B cell (primary cell): ENCODE results near the gene ZFX. TPM values are rescaled to one million over a fixed set of nuclear protein-coding genes. Genes with fewer than 3 reads are reported as not detected.

Experiments
- ATAC-seq: fragments of 200-7000 bp; cut with Tn5 transposase; one replicate; pipeline ENCODE4 v1.10.0; 2021; ENCODE audit warnings: low read depth, mild to moderate bottlenecking, moderate number of reproducible peaks, moderate library complexity
- CTCF ChIA-PET: fragments of 350-600 bp; sonication (Branson Sonifier 250); formaldehyde crosslinking; loops from one replicate; lab custom pipeline; 2021; ENCODE audit warnings: antibody characterized with exemption, inconsistent platforms; lab: Charles Lee
- POLR2A ChIA-PET: fragments of 350-600 bp; sonication (Branson Sonifier 250); formaldehyde crosslinking; loops from one replicate; lab custom pipeline; 2021; ENCODE audit warnings: antibody characterized with exemption; lab: Charles Lee
- DNase-seq: peaks from one replicate; pipeline ENCODE4 v3.0.0; 2013
- H2AFZ ChIP-seq: 2 replicates; pipeline ENCODE4 v1.6.1; 2012; ENCODE audit warnings: mild to moderate bottlenecking, low read depth, low read length; ENCODE audit not compliant: insufficient read depth, poor library complexity, severe bottlenecking
- H3K27ac ChIP-seq, 2 donors: 1 replicate in 1 of 2; 2 replicates in 1 of 2; pipeline ENCODE4 v1.5.1; 2012 to 2013; ENCODE audit warnings: low read length in 2 of 2, mild to moderate bottlenecking in 2 of 2, moderate library complexity in 1 of 2
- H3K27me3 ChIP-seq, 4 experiments: fragments of 200-600 bp in 1 of 4; sonication (generic) in 1 of 4; replicated peaks in 1 of 4; 1 replicate in 2 of 4; 2 replicates in 2 of 4; pipeline versions ENCODE4 v1.6.1 to v1.7.0; 2013 to 2016; ENCODE audit warnings: low read length in 3 of 4, mild to moderate bottlenecking in 2 of 4, mixed read lengths in 1 of 4, moderate library complexity in 1 of 4; ENCODE audit not compliant: insufficient read depth in 4 of 4, control insufficient read depth in 3 of 4; ENCODE audit errors: control extremely low read depth in 1 of 4
- H3K36me3 ChIP-seq, 2 experiments: replicated peaks in 1 of 2; 1 replicate in 1 of 2; 2 replicates in 1 of 2; pipeline versions ENCODE4 v1.6.1 to v1.7.1; 2013; ENCODE audit warnings: low read length in 1 of 2; ENCODE audit not compliant: insufficient read depth in 2 of 2, control insufficient read depth in 1 of 2; ENCODE audit errors: control extremely low read depth in 1 of 2, extremely low read depth in 1 of 2
- H3K4me1 ChIP-seq, 2 donors: fragments of 200-600 bp in 1 of 2; sonication (generic) in 1 of 2; 1 replicate in 1 of 2; 2 replicates in 1 of 2; pipeline versions ENCODE4 v1.5.1 to v1.6.1; 2013 to 2017; ENCODE audit warnings: low read length in 2 of 2; ENCODE audit not compliant: control insufficient read depth in 2 of 2, insufficient read depth in 2 of 2
- H3K4me2 ChIP-seq: replicated peaks from 2 replicates; pipeline ENCODE3; 2012; ENCODE audit warnings: mild to moderate bottlenecking, low read depth, low read length; ENCODE audit not compliant: poor library complexity, severe bottlenecking
- H3K4me3 ChIP-seq, 5 experiments: fragments of 200-600 bp in 1 of 5; sonication (generic) in 1 of 5; 1 replicate in 3 of 5; 2 replicates in 2 of 5; pipeline versions ENCODE4 v1.5.1 to v1.7.0; 2011 to 2016; ENCODE audit warnings: low read length in 4 of 5, mild to moderate bottlenecking in 4 of 5, low read depth in 2 of 5, control low read depth in 1 of 5, moderate library complexity in 1 of 5; ENCODE audit not compliant: insufficient read depth in 1 of 5; ENCODE audit errors: control extremely low read depth in 1 of 5, extremely low read depth in 1 of 5
- H3K79me2 ChIP-seq: fragments of 200-600 bp; sonication (generic); one replicate; pipeline ENCODE4 v1.6.0; 2016; ENCODE audit warnings: low read length; ENCODE audit not compliant: control insufficient read depth, insufficient read depth
- H3K9ac ChIP-seq: fragments of 200-600 bp; sonication (generic); 2 replicates; pipeline ENCODE4 v1.6.1; 2017; ENCODE audit warnings: mild to moderate bottlenecking, low read length, moderate library complexity
- H3K9me3 ChIP-seq, 3 donors: one replicate each; pipeline versions ENCODE4 v1.6.1 to v1.7.1; 2013; ENCODE audit warnings: low read length in 2 of 3; ENCODE audit not compliant: control insufficient read depth in 2 of 3, insufficient read depth in 1 of 3; ENCODE audit errors: control extremely low read depth in 1 of 3
- H4K20me1 ChIP-seq: 2 replicates; pipeline ENCODE4 v1.6.0; 2012; ENCODE audit warnings: mild to moderate bottlenecking, low read length; ENCODE audit not compliant: insufficient read depth, control insufficient read depth, poor library complexity, severe bottlenecking
- H3K27ac Mint-ChIP-seq: one replicate; pipeline ENCODE4 v1.8.0; 2021; ENCODE audit warnings: mixed read lengths
- H3K27me3 Mint-ChIP-seq: one replicate; pipeline ENCODE4 v1.8.0; 2021; ENCODE audit warnings: mixed read lengths
- H3K4me1 Mint-ChIP-seq: one replicate; pipeline ENCODE4 v1.8.0; 2021; ENCODE audit warnings: mixed read lengths
- H3K4me3 Mint-ChIP-seq: one replicate; pipeline ENCODE4 v1.8.0; 2021; ENCODE audit warnings: mixed read lengths
- H3K9me3 Mint-ChIP-seq: one replicate; pipeline ENCODE4 v1.8.0; 2022; ENCODE audit warnings: mixed read lengths; ENCODE audit not compliant: insufficient read depth
- CTCF ChIP-seq: fragments of 200-600 bp; IDR thresholded peaks from one replicate; pipeline ENCODE4 v1.8.0; 2022; ENCODE audit warnings: antibody characterized with exemption, mild to moderate bottlenecking
- EZH2 ChIP-seq: IDR thresholded peaks from 2 replicates; pipeline ENCODE4 v1.6.1; 2012; ENCODE audit warnings: borderline replicate concordance, low read depth, mild to moderate bottlenecking, moderate library complexity, low read length; ENCODE audit not compliant: insufficient read depth, poor library complexity, severe bottlenecking
- WGBS: methylation state at CpG from one replicate; pipeline ENCODE4 v1.1.5; 2013; ENCODE audit warnings: missing lambda C conversion rate; ENCODE audit not compliant: insufficient coverage; 5-methylcytosine and 5-hydroxymethylcytosine counted together
- intact Hi-C: fragments of 100-400 bp; cut with micrococcal nuclease; formaldehyde crosslinking; loops from one replicate; pipeline ENCODE4 v1.10.0; 2022
- polyA plus RNA-seq: library from polyadenylated mRNA; depleted of rRNA; stranded (reverse); fragments of >200 nt; gene quantifications from 2 replicates; pipeline ENCODE4 v1.2.3, GENCODE V29; 2012
- total RNA-seq, 2 donors: library from RNA; stranded (reverse); fragments of 120-200 nt in 1 of 2; gene quantifications; 1 replicate in 1 of 2; 2 replicates in 1 of 2; pipeline versions ENCODE4 v1.2.3 to v1.2.4, GENCODE V29; 2013 to 2022

Gene ZFX
- total and polyA plus RNA-seq, 2 donors (not counting 1 experiment from before 2014, with no cell fraction given) = 31.3 to 81.8 TPM

- ChIA-PET POLR2A (interaction anchor here (0.7 kb wide), 1 partner anchor 575 kb away, joined by 3 read pairs; the partner anchor contains the start of gene PRDX4), CTCF (interaction anchor here (0.8 to 1.1 kb wide), 4 partner anchors 56 to 341 kb away, joined by 3 to 7 read pairs (median 3); no protein-coding TSS in a partner anchor)
- Mint-ChIP-seq H3K9me3 (no peaks in the 10 kb centered on the region), H3K4me1 (peaks cover 12% of the 10 kb centered on the region), H3K27ac (peak overlapping the region; percentile 38), H3K27me3 (no peaks in the 10 kb centered on the region), H3K4me3 (peak overlapping the region; percentile 37)
- H3K27me3 ChIP-seq = no peaks in the 10 kb centered on the region
- H3K27ac ChIP-seq = no peak overlapping the region
- DNase-seq = peak; percentile 17
- ATAC-seq = peak; percentile 58
- intact Hi-C loops = loop anchor here (1.0 to 10.0 kb wide), 2 partner anchors 160 to 548 kb away; no protein-coding TSS in a partner anchor
- WGBS = 60% methylated on average over 8 of the region's 8 CpGs
- H3K36me3 ChIP-seq = no peaks in the 10 kb centered on the region
- no peaks in the 10 kb centered on the region for H4K20me1 ChIP-seq
- no peak overlapping the region for H3K4me3 ChIP-seq
- peak overlapping the region; percentile 16 for H3K4me2 ChIP-seq
- peaks cover 0 to 3% of the 10 kb centered on the region in 2 donors for H3K4me1 ChIP-seq
- no peaks in the 10 kb centered on the region for H3K9me3 ChIP-seq
- no peaks in the 10 kb centered on the region for H3K79me2 ChIP-seq
- no peak for TF ChIP-seq CTCF
- TF ChIP-seq EZH2 = no peak
- no peak overlapping the region for H3K9ac ChIP-seq
- H2AFZ ChIP-seq = peak overlapping the region; percentile 14
Observed at GRCh38 chrX:24242649-24243175, 93.2 kb downstream of the ZFX start.

DNA sequence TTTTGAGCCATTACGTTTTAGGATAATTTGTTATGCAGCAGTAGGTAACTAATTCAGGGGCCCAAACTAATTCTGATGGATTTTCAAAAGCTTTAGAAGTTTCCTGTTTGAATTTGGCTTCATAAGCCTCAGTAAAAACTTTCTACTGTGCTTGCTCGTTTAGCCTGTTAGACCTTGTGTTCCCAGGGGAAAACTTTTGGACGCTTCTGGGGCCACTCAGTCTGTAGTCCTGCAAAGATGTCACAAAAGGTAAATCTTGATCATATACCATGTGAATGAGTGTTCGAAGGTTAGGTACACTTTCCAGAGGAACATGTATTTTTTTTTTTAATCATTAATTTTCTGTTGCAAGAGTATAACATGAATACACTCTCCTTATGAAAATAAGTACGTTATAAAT, 93.7 kb downstream of the ZFX start:
- no peak overlapping the region for H3K9ac ChIP-seq
- no peaks in the 10 kb centered on the region for H3K9me3 ChIP-seq
- H3K27ac Mint-ChIP-seq = peak overlapping the region; percentile 38
- peaks cover 12% of the 10 kb centered on the region for H3K4me1 Mint-ChIP-seq
- no peaks in the 10 kb centered on the region for H3K9me3 Mint-ChIP-seq
- no CpG with 5 or more reads among the region's 5 CpGs for WGBS
- intact Hi-C loops = loop anchor here (10.0 kb wide), 1 partner anchor 548 kb away; no protein-coding TSS in a partner anchor
- peak overlapping the region; percentile 37 for H3K4me3 Mint-ChIP-seq
- ATAC-seq = no peak
- H3K27me3 Mint-ChIP-seq = no peaks in the 10 kb centered on the region
- H3K27me3 ChIP-seq = no peaks in the 10 kb centered on the region
- H3K79me2 ChIP-seq = no peaks in the 10 kb centered on the region
- peak overlapping the region; percentile 16 for H3K4me2 ChIP-seq
- no peak for TF ChIP-seq CTCF
- H4K20me1 ChIP-seq = no peaks in the 10 kb centered on the region
- POLR2A ChIA-PET = interaction anchor here (0.7 kb wide), 1 partner anchor 576 kb away, joined by 3 read pairs; the partner anchor contains the start of gene PRDX4
- no peak overlapping the region for H3K4me3 ChIP-seq
- peaks cover 0 to 3% of the 10 kb centered on the region in 2 donors for H3K4me1 ChIP-seq
- DNase-seq = no peak
- H3K36me3 ChIP-seq = no peaks in the 10 kb centered on the region
- peak overlapping the region; percentile 14 for H2AFZ ChIP-seq
- H3K27ac ChIP-seq = no peak overlapping the region
- CTCF ChIA-PET = interaction anchor here (1.1 kb wide), 1 partner anchor 337 kb away, joined by 3 read pairs; no protein-coding TSS in a partner anchor
